HG02623 (cell line): ENCODE measurements around the gene LILRA5.
"Not testable (repeated sequence)": the region's sequence is repeated elsewhere in the genome, so short reads cannot be mapped to it uniquely, and the experiment has no call there.

Experiments
- ATAC-seq: cut with Tn5 transposase; IDR thresholded peaks from one replicate; pipeline ENCODE4 v1.9.1; 2021; ENCODE audit warnings: moderate library complexity; ENCODE audit not compliant: unreplicated experiment

Gene LILRA5

GRCh38 chr19:54312436-54313377, at the start of gene LILRA5:
Gene LILRA5, minus strand, starts transcription at chr19:54313166. Its CDS starts 147 bp downstream, at chr19:54313019.
- no peak for ATAC-seq

GRCh38 chr19:54361680-54362422, 48.9 kb upstream of the LILRA5 start:
- not testable (repeated sequence) for ATAC-seq

GRCh38 chr19:54359149-54359820, 46.3 kb upstream of the LILRA5 start:
- ATAC-seq: not testable (repeated sequence)

- no peak for ATAC-seq
Measured at GRCh38 chr19:54357381-54357780, 44.4 kb upstream of the LILRA5 start.

GRCh38 chr19:54356444-54357056, 43.6 kb upstream of the LILRA5 start:
- ATAC-seq: no peak

GRCh38 chr19:54355675-54356074, 42.7 kb upstream of the LILRA5 start:
- no peak for ATAC-seq

- ATAC-seq: no peak
Measured at GRCh38 chr19:54354761-54355160, 41.8 kb upstream of the LILRA5 start.

GRCh38 chr19:54352546-54352945, 39.6 kb upstream of the LILRA5 start:
- no peak for ATAC-seq

- no peak for ATAC-seq
Measured at GRCh38 chr19:54352041-54352440, 39.1 kb upstream of the LILRA5 start.

- no peak for ATAC-seq
Measured at GRCh38 chr19:54351474-54351873, 38.5 kb upstream of the LILRA5 start.

- no peak for ATAC-seq
Measured at GRCh38 chr19:54345938-54346386, 33.0 kb upstream of the LILRA5 start.

- no peak for ATAC-seq
Measured at GRCh38 chr19:54343868-54344267, 30.9 kb upstream of the LILRA5 start.

GRCh38 chr19:54341295-54341694, 28.3 kb upstream of the LILRA5 start:
- no peak for ATAC-seq

GRCh38 chr19:54339646-54340358, 26.8 kb upstream of the LILRA5 start:
- ATAC-seq: no peak

GRCh38 chr19:54338521-54338920, 25.6 kb upstream of the LILRA5 start:
- no peak for ATAC-seq

GRCh38 chr19:54337858-54338230, 24.9 kb upstream of the LILRA5 start:
- ATAC-seq: no peak

GRCh38 chr19:54336893-54337857, 24.2 kb upstream of the LILRA5 start:
- ATAC-seq: no peak

- ATAC-seq: no peak
Measured at GRCh38 chr19:54335979-54336892, 23.3 kb upstream of the LILRA5 start.
